Activated CD8-positive, alpha-beta memory T cell treated with anti-CD3 and anti-CD28 coated beads, Interleukin-2, amount 50 U/mL, for 24 hours (primary cell): ENCODE data around the gene HHAT.
"Not testable (repeated sequence)": the region's sequence is repeated elsewhere in the genome, so short reads cannot be mapped to it uniquely, and the experiment has no call there.

Experiments
- DNase-seq: peaks from one replicate; pipeline ENCODE4 v3.0.0-alpha.2; 2020; ENCODE audit errors: extremely low read depth

The HHAT gene

GRCh38 chr1:210313921-210314320, 14.8 kb upstream of the HHAT start:
- no peak for DNase-seq

- DNase-seq: no peak
Measured at GRCh38 chr1:210315529-210315928, 13.2 kb upstream of the HHAT start.

GRCh38 chr1:210321131-210321530, 7.6 kb upstream of the HHAT start:
- DNase-seq: no peak

- no peak for DNase-seq
Measured at GRCh38 chr1:210321552-210321951, 7.2 kb upstream of the HHAT start.

GRCh38 chr1:210323957-210324356, 4.7 kb upstream of the HHAT start:
- no peak for DNase-seq

GRCh38 chr1:210325026-210325670, 3.6 kb upstream of the HHAT start:
- DNase-seq: no peak

- DNase-seq: no peak
Measured at GRCh38 chr1:210328032-210328745, 513 bp upstream of the HHAT start.

- no peak for DNase-seq
Measured at GRCh38 chr1:210330279-210330866, 1.7 kb downstream of the HHAT start.

GRCh38 chr1:210332233-210332632, 3.5 kb downstream of the HHAT start:
- DNase-seq: no peak

GRCh38 chr1:210332719-210333398, 4.2 kb downstream of the HHAT start:
- no peak for DNase-seq

- DNase-seq: no peak
Measured at GRCh38 chr1:210335001-210335400, 6.3 kb downstream of the HHAT start.

GRCh38 chr1:210336362-210336761, 7.7 kb downstream of the HHAT start:
- no peak for DNase-seq

- DNase-seq: no peak
Measured at GRCh38 chr1:210339500-210339899, 10.8 kb downstream of the HHAT start.

GRCh38 chr1:210340311-210340710, 11.6 kb downstream of the HHAT start:
- DNase-seq: no peak

- no peak for DNase-seq
Measured at GRCh38 chr1:210340841-210341240, 12.1 kb downstream of the HHAT start.

- DNase-seq: no peak
Measured at GRCh38 chr1:210342986-210343780, 14.5 kb downstream of the HHAT start.

GRCh38 chr1:210344706-210345105, 16.0 kb downstream of the HHAT start:
- DNase-seq: no peak

- DNase-seq: no peak
Measured at GRCh38 chr1:210347112-210347511, 18.4 kb downstream of the HHAT start.

- no peak for DNase-seq
Measured at GRCh38 chr1:210351496-210351895, 22.8 kb downstream of the HHAT start.

GRCh38 chr1:210352575-210352974, 23.9 kb downstream of the HHAT start:
- DNase-seq: no peak

GRCh38 chr1:210354305-210354704, 25.6 kb downstream of the HHAT start:
- not testable (repeated sequence) for DNase-seq

GRCh38 chr1:210358626-210359025, 29.9 kb downstream of the HHAT start:
- DNase-seq: no peak
